GM19351 (cell line): ENCODE data around the gene TTC7B.

ENCODE experiments used
- ATAC-seq: cut with Tn5 transposase; IDR thresholded peaks from one replicate; pipeline ENCODE4 v1.9.1; 2021; ENCODE audit warnings: mild to moderate bottlenecking, moderate library complexity; ENCODE audit not compliant: unreplicated experiment

TTC7B gene

GRCh38 chr14:90743826-90744225, 72.4 kb downstream of the TTC7B start:
- ATAC-seq, result no peak

- no peak for ATAC-seq
These were observed 72.8 kb downstream of the TTC7B start for GRCh38 chr14:90743425-90743824.

- ATAC-seq, result no peak
These were observed 73.5 kb downstream of the TTC7B start for GRCh38 chr14:90742729-90743128.

GRCh38 chr14:90742252-90742651, 74.0 kb downstream of the TTC7B start:
- no peak for ATAC-seq

- no peak for ATAC-seq
These were observed 74.6 kb downstream of the TTC7B start for GRCh38 chr14:90741682-90741946.

GRCh38 chr14:90740946-90741681, 75.1 kb downstream of the TTC7B start:
- ATAC-seq, result no peak

- no peak for ATAC-seq
These were observed 76.1 kb downstream of the TTC7B start for GRCh38 chr14:90740081-90740480.

- ATAC-seq, result no peak
These were observed 76.7 kb downstream of the TTC7B start for GRCh38 chr14:90739318-90740068.

GRCh38 chr14:90733139-90733808, 83.0 kb downstream of the TTC7B start:
- no peak for ATAC-seq

GRCh38 chr14:90732718-90733117, 83.5 kb downstream of the TTC7B start:
- no peak for ATAC-seq

GRCh38 chr14:90732139-90732538, 84.1 kb downstream of the TTC7B start:
- ATAC-seq, result no peak

- no peak for ATAC-seq
These were observed 84.7 kb downstream of the TTC7B start for GRCh38 chr14:90731487-90731886.

GRCh38 chr14:90730206-90730766, 85.9 kb downstream of the TTC7B start:
- no peak for ATAC-seq

GRCh38 chr14:90728951-90729350, 87.3 kb downstream of the TTC7B start:
- ATAC-seq, result no peak

- no peak for ATAC-seq
These were observed 89.1 kb downstream of the TTC7B start for GRCh38 chr14:90727082-90727481.

- no peak for ATAC-seq
These were observed 89.6 kb downstream of the TTC7B start for GRCh38 chr14:90726656-90727055.

- no peak for ATAC-seq
These were observed 91.4 kb downstream of the TTC7B start for GRCh38 chr14:90724866-90725265.

GRCh38 chr14:90722590-90722989, 93.6 kb downstream of the TTC7B start:
- no peak for ATAC-seq

- ATAC-seq, result no peak
These were observed 94.5 kb downstream of the TTC7B start for GRCh38 chr14:90721619-90722305.

- no peak for ATAC-seq
These were observed 95.4 kb downstream of the TTC7B start for GRCh38 chr14:90720832-90721231.

- no peak for ATAC-seq
These were observed 95.9 kb downstream of the TTC7B start for GRCh38 chr14:90720336-90720735.
